ENCODE results near the gene DUSP12.

DNA sequence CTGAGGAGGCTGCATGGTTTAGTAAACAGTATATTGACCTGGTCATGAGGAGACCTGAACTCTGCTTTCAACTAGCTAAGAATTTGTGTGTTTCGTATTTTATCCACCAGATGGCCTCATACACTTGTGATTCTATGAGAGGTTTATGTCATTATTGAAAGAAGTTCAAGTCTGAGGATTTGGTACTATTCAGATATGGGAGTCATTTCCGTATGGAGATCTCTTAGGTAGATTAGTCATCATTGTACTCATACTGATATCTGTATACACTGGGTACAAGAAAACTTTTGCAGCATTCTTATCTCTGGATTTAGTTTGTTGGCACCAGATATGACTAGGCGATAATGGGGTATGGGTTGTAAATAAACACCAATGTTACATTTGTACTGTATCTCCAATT lies 43.2 kb downstream of the DUSP12 start:
- TF ChIP-seq CTCF (conservative IDR thresholded peaks at IDR 0.05) (peak; percentile 76), EZH2 (IDR thresholded peaks at IDR 0.05; ENCODE audit: low read depth) (no peak)

Measured in PC-9 (cell line).